ENCODE data around the gene C2CD4D.

The C2CD4D gene

GRCh38 chr1:151837884-151838221 lies 1.8 kb downstream of the C2CD4D start:
- no peak for DNase-seq
- H3F3A ChIP-seq (ENCODE audit: insufficient read depth, low read length) = peaks cover 21% of the 10 kb centered on the region
- no peaks in the 10 kb centered on the region for H3K9me3 ChIP-seq (replicated peaks; ENCODE audit: insufficient read depth, low read length)
- H3K9me2 ChIP-seq (replicated peaks; ENCODE audit: insufficient read depth, low read length) = no peaks in the 10 kb centered on the region
- no peak overlapping the region for H3K27ac ChIP-seq (ENCODE audit: low read length)
- H3K36me3 ChIP-seq (replicated peaks; ENCODE audit: insufficient read depth, low read length) = no peaks in the 10 kb centered on the region
- H4K20me1 ChIP-seq (ENCODE audit: insufficient read depth, low read length) = no peaks in the 10 kb centered on the region
- H3K4me3 ChIP-seq (ENCODE audit: low read length) = no peak overlapping the region
- TF ChIP-seq EZH2phosphoT487 (IDR thresholded peaks at IDR 0.05; ENCODE audit: low read length) = no peak
- peaks cover 43% of the 10 kb centered on the region for H3K4me1 ChIP-seq (ENCODE audit: low read length)
- no peak overlapping the region for H2AFZ ChIP-seq (ENCODE audit: low read length)
- H3K27me3 ChIP-seq (replicated peaks; ENCODE audit: insufficient read depth, low read length) = no peaks in the 10 kb centered on the region
- H3K4me2 ChIP-seq (ENCODE audit: low read depth, low read length) = no peak overlapping the region
- no peak overlapping the region for H3K9ac ChIP-seq (ENCODE audit: low read length)
- H3K79me2 ChIP-seq (ENCODE audit: low read length) = no peaks in the 10 kb centered on the region

DNA sequence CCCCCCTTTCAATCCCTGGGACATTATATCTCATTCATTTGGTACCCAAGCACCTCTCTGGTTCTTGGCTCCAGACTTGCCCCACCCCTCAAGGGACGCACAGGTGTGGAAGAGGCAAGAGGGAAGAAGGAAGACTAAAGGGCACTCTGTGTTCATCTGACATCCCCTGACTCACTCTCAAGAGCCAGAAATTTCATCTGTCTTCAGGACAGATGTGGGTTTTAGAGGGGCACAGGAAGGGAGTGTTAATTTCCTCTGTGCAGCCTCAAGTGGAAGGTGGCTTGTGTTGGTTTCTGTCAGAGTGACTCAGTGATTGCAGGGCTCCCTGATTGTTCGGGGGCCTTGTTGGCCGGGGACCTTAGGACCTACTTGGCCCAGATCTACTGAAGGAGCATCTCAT lies 2.4 kb downstream of the C2CD4D start:
- H3F3A ChIP-seq (ENCODE audit: insufficient read depth, low read length) = peaks cover 21% of the 10 kb centered on the region
- H2AFZ ChIP-seq (ENCODE audit: low read length) = peak overlapping the region; percentile 7
- H3K79me2 ChIP-seq (ENCODE audit: low read length) = no peaks in the 10 kb centered on the region
- peaks cover 43% of the 10 kb centered on the region for H3K4me1 ChIP-seq (ENCODE audit: low read length)
- no peak for DNase-seq
- no peaks in the 10 kb centered on the region for H3K36me3 ChIP-seq (replicated peaks; ENCODE audit: insufficient read depth, low read length)
- H3K9ac ChIP-seq (ENCODE audit: low read length) = no peak overlapping the region
- no peaks in the 10 kb centered on the region for H3K9me2 ChIP-seq (replicated peaks; ENCODE audit: insufficient read depth, low read length)
- H3K4me2 ChIP-seq (ENCODE audit: low read depth, low read length) = peak overlapping the region; percentile 14; the same call in 1 of the 2 replicates
- no peaks in the 10 kb centered on the region for H4K20me1 ChIP-seq (ENCODE audit: insufficient read depth, low read length)
- no peaks in the 10 kb centered on the region for H3K27me3 ChIP-seq (replicated peaks; ENCODE audit: insufficient read depth, low read length)
- peak overlapping the region; percentile 32; the same call in 1 of the 2 replicates for H3K27ac ChIP-seq (ENCODE audit: low read length)
- H3K9me3 ChIP-seq (replicated peaks; ENCODE audit: insufficient read depth, low read length) = no peaks in the 10 kb centered on the region
- TF ChIP-seq, protein P1, sequence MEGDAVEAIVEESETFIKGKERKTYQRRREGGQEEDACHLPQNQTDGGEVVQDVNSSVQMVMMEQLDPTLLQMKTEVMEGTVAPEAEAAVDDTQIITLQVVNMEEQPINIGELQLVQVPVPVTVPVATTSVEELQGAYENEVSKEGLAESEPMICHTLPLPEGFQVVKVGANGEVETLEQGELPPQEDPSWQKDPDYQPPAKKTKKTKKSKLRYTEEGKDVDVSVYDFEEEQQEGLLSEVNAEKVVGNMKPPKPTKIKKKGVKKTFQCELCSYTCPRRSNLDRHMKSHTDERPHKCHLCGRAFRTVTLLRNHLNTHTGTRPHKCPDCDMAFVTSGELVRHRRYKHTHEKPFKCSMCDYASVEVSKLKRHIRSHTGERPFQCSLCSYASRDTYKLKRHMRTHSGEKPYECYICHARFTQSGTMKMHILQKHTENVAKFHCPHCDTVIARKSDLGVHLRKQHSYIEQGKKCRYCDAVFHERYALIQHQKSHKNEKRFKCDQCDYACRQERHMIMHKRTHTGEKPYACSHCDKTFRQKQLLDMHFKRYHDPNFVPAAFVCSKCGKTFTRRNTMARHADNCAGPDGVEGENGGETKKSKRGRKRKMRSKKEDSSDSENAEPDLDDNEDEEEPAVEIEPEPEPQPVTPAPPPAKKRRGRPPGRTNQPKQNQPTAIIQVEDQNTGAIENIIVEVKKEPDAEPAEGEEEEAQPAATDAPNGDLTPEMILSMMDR (IDR thresholded peaks at IDR 0.05; ENCODE audit: low read length) = no peak
- no peak for TF ChIP-seq EZH2phosphoT487 (IDR thresholded peaks at IDR 0.05; ENCODE audit: low read length)
- no peak for TF ChIP-seq EZH2 (optimal IDR thresholded peaks at IDR 0.05; ENCODE audit: low read depth, low read length)
- no peak overlapping the region for H3K4me3 ChIP-seq (ENCODE audit: low read length)

DNA sequence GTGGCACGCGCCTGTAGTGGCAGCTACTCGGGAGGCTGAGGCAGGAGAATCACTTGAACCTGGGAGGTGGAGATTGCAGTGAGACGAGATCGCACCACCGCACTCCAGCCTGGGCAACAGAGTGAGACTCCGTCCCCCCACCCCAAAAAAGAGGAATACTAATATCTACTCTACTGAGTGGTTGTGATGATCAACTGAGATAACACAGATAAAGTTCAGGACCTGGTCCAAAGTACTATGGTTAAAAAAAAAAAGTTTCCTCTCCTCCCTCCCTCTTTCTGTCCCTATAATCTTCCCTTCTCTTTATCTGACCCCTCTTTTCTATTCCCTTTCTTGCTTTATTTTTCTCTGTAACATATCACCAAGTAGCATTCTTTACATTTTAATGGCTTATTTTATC lies 4.0 kb downstream of the C2CD4D start:
- Histone ChIP-seq H3K4me2 (ENCODE audit: low read depth, low read length) (no peak overlapping the region), H4K20me1 (ENCODE audit: insufficient read depth, low read length) (no peaks in the 10 kb centered on the region), H3F3A (ENCODE audit: insufficient read depth, low read length) (peaks cover 17% of the 10 kb centered on the region), H3K4me3 (ENCODE audit: low read length) (no peak overlapping the region), H3K79me2 (ENCODE audit: low read length) (no peaks in the 10 kb centered on the region), H3K9ac (ENCODE audit: low read length) (no peak overlapping the region), H3K9me3 (replicated peaks; ENCODE audit: insufficient read depth, low read length) (no peaks in the 10 kb centered on the region), H3K4me1 (ENCODE audit: low read length) (peaks cover 53% of the 10 kb centered on the region), H3K36me3 (replicated peaks; ENCODE audit: insufficient read depth, low read length) (no peaks in the 10 kb centered on the region), H2AFZ (ENCODE audit: low read length) (no peak overlapping the region), H3K27ac (ENCODE audit: low read length) (no peak overlapping the region), H3K27me3 (replicated peaks; ENCODE audit: insufficient read depth, low read length) (no peaks in the 10 kb centered on the region), H3K9me2 (replicated peaks; ENCODE audit: insufficient read depth, low read length) (no peaks in the 10 kb centered on the region)
- no peak for DNase-seq
- TF ChIP-seq, protein P1 (IDR thresholded peaks at IDR 0.05; ENCODE audit: low read length) = no peak
- no peak for TF ChIP-seq EZH2phosphoT487 (IDR thresholded peaks at IDR 0.05; ENCODE audit: low read length)
- no peak for TF ChIP-seq EZH2 (optimal IDR thresholded peaks at IDR 0.05; ENCODE audit: low read depth, low read length)

DNA sequence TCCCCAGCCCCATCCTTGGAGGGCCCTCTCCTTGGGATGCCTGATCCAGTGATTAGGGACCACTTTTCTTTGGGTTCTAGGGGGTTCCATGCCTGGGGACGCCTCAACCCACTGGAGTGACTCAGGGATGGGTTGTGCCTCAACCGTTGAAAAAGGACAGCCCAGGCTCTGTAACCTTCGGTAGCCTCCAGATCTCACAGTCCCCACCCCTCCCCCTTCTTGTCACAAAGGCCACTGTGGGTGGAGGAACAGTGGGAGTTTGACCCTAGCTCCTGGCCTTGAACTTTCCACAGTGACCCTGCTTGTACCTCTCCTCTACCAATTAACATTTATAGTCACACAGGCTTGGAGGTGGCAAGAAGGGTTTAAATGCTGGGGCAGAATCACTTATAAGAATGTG lies 5.4 kb downstream of the C2CD4D start:
- no peak overlapping the region for H3K4me3 ChIP-seq (ENCODE audit: low read length)
- H3K79me2 ChIP-seq (ENCODE audit: low read length) = no peaks in the 10 kb centered on the region
- no peak overlapping the region for H3K4me2 ChIP-seq (ENCODE audit: low read depth, low read length)
- no peaks in the 10 kb centered on the region for H3K9me3 ChIP-seq (replicated peaks; ENCODE audit: insufficient read depth, low read length)
- no peaks in the 10 kb centered on the region for H3K27me3 ChIP-seq (replicated peaks; ENCODE audit: insufficient read depth, low read length)
- peaks cover 15% of the 10 kb centered on the region for H3F3A ChIP-seq (ENCODE audit: insufficient read depth, low read length)
- H3K4me1 ChIP-seq (ENCODE audit: low read length) = peaks cover 55% of the 10 kb centered on the region
- no peak overlapping the region for H3K9ac ChIP-seq (ENCODE audit: low read length)
- DNase-seq = no peak
- no peak overlapping the region for H3K27ac ChIP-seq (ENCODE audit: low read length)
- no peaks in the 10 kb centered on the region for H3K36me3 ChIP-seq (replicated peaks; ENCODE audit: insufficient read depth, low read length)
- 0 out of 2 replicates have a peak overlapping the region, but pooled peaks have one; percentile 12 for H2AFZ ChIP-seq (ENCODE audit: low read length)
- TF ChIP-seq EZH2 (optimal IDR thresholded peaks at IDR 0.05; ENCODE audit: low read depth, low read length) (no peak), EZH2phosphoT487 (IDR thresholded peaks at IDR 0.05; ENCODE audit: low read length) (no peak)
- TF ChIP-seq, protein P1 (IDR thresholded peaks at IDR 0.05; ENCODE audit: low read length) = no peak
- H4K20me1 ChIP-seq (ENCODE audit: insufficient read depth, low read length) = no peaks in the 10 kb centered on the region
- H3K9me2 ChIP-seq (replicated peaks; ENCODE audit: insufficient read depth, low read length) = no peaks in the 10 kb centered on the region

All from MM.1S (cell line).